Gastrocnemius medialis (tissue), 4 donors: Measurements from ENCODE around the gene PLCB1. TPM values are rescaled to one million over a fixed set of nuclear protein-coding genes. Genes with fewer than 3 reads are reported as not detected.

Experiments
- ATAC-seq, 2 donors: fragments of 150-250 bp; one replicate each; pipeline ENCODE4 v1.9.1; 2016
- DNase-seq, 2 donors: peaks; one replicate each; pipeline ENCODE4 v3.0.0-alpha.2; 2019
- H3K27ac ChIP-seq, 4 donors: fragments of 200-600 bp; sonication (generic); 1 replicate in 1 of 4; 2 replicates in 3 of 4; pipeline ENCODE4 v1.5.1; 2016 to 2018; ENCODE audit warnings: mild to moderate bottlenecking in 2 of 4, moderate library complexity in 1 of 4
- H3K27me3 ChIP-seq, 3 donors: fragments of 200-600 bp; sonication (generic) in 2 of 3; 1 replicate in 1 of 3; 2 replicates in 2 of 3; pipeline versions ENCODE4 v1.5.1 to v1.6.0; 2016 to 2019; ENCODE audit warnings: mild to moderate bottlenecking in 1 of 3, moderate library complexity in 1 of 3
- H3K36me3 ChIP-seq, 2 donors: fragments of 200-600 bp; sonication (generic) in 1 of 2; one replicate each; pipeline ENCODE4 v1.5.1; 2017 to 2018
- H3K4me1 ChIP-seq, 2 donors: fragments of 200-600 bp; sonication (generic) in 1 of 2; one replicate each; pipeline ENCODE4 v1.5.1; 2016 to 2017; ENCODE audit warnings: mild to moderate bottlenecking in 2 of 2
- H3K4me3 ChIP-seq, 4 donors: fragments of 200-600 bp; sonication (generic) in 3 of 4; 1 replicate in 1 of 4; 2 replicates in 3 of 4; pipeline ENCODE4 v1.5.1; 2016 to 2019; ENCODE audit warnings: mild to moderate bottlenecking in 2 of 4
- H3K9me3 ChIP-seq, 3 donors: fragments of 200-600 bp; sonication (generic) in 2 of 3; 1 replicate in 1 of 3; 2 replicates in 2 of 3; pipeline ENCODE4 v1.5.1; 2016 to 2019
- CTCF ChIP-seq, 5 experiments: fragments of 450-650 bp in 3 of 5; fragments of 200-600 bp in 2 of 5; sonication (generic) in 2 of 5; IDR thresholded peaks in 4 of 5; conservative IDR thresholded peaks in 1 of 5; 1 replicate in 4 of 5; 2 replicates in 1 of 5; pipeline ENCODE4 v1.5.1; 2016 to 2019; ENCODE audit warnings: antibody characterized with exemption in 5 of 5, mild to moderate bottlenecking in 3 of 5, moderate library complexity in 3 of 5
- POLR2A ChIP-seq, 2 donors: fragments of 450-650 bp; IDR thresholded peaks; one replicate each; pipeline ENCODE4 v1.6.1; 2017; ENCODE audit warnings: antibody characterized with exemption in 2 of 2, mild to moderate bottlenecking in 2 of 2, moderate library complexity in 2 of 2
- in situ Hi-C, 4 donors: fragments of 200-750 bp; cut with MboI; loops; one replicate each; pipeline versions ENCODE4 v1.15.0 to v1.8.0; 2017; ENCODE audit warnings: low sequenced_read_pairs in 4 of 4
- intact Hi-C: fragments of 100-400 bp; cut with DNase I; formaldehyde crosslinking; loops from one replicate; pipeline ENCODE4 v1.15.1; 2023; ENCODE audit warnings: low total_unique reads
- total RNA-seq, 4 donors: library from RNA; depleted of rRNA; stranded (reverse); fragments of >200 nt; gene quantifications; one replicate each; pipeline versions ENCODE4 v1.1.0 to v1.2.3, GENCODE V29; 2016

The PLCB1 gene
- total RNA-seq, 4 donors from 2014 or later, result 4.1 to 10.0 (median 7.6) TPM

DNA sequence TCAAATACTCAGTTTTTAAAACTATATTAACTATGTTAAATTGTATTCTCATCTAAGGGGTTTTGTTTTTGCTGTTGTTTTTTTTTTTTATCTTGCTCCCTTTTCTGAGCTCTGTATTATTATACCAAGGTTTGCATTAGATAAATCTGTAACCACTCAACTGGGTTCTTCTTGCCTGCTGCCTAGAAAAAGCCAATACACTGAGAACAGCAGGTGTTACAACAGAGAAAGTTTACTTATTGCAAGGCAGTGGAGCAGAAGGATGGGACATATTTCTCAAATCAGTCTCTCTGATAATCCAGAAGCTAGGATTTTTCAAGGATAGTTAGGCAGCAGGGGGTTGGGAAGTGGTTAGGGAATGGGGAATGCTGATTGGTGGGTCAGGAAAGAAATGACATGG lies 558.0 kb downstream of the PLCB1 start:
- intact Hi-C loops (no loop called here), in situ Hi-C loops (no loop called here)
- Histone ChIP-seq H3K9me3 (no peaks in the 10 kb centered on the region), H3K27me3 (no peaks in the 10 kb centered on the region), H3K4me3 (no peak overlapping the region), H3K36me3 (no peaks in the 10 kb centered on the region), H3K27ac (no peak overlapping the region), H3K4me1 (no peaks in the 10 kb centered on the region)
- no peak for ATAC-seq
- DNase-seq, result no peak
- TF ChIP-seq CTCF (IDR thresholded peaks at IDR 0.05 in 4 of 5, conservative IDR thresholded peaks at IDR 0.05 in 1 of 5) (no peak), POLR2A (IDR thresholded peaks at IDR 0.05) (no peak)

- no peaks in the 10 kb centered on the region for H3K4me1 ChIP-seq
- H3K36me3 ChIP-seq, result no peaks in the 10 kb centered on the region
- no peaks in the 10 kb centered on the region for H3K9me3 ChIP-seq
- no peak overlapping the region for H3K27ac ChIP-seq
- no peaks in the 10 kb centered on the region for H3K27me3 ChIP-seq
- ATAC-seq (no peak), DNase-seq (no peak)
- intact Hi-C loops (no loop called here), in situ Hi-C loops (no loop called here)
- H3K4me3 ChIP-seq, result no peak overlapping the region
- TF ChIP-seq CTCF (IDR thresholded peaks at IDR 0.05 in 4 of 5, conservative IDR thresholded peaks at IDR 0.05 in 1 of 5) (no peak), POLR2A (IDR thresholded peaks at IDR 0.05) (no peak)
Observed at GRCh38 chr20:8693709-8694108, 561.6 kb downstream of the PLCB1 start.

GRCh38 chr20:8700756-8701155 lies 568.7 kb downstream of the PLCB1 start:
- H3K27me3 ChIP-seq, result no peaks in the 10 kb centered on the region
- intact Hi-C loops, result no loop called here

GRCh38 chr20:8706961-8707700 lies 575.1 kb downstream of the PLCB1 start:
- intact Hi-C loops, result no loop called here
- no peak overlapping the region for H3K4me3 ChIP-seq
- in situ Hi-C loops, result loop anchor here in 2 of 4 donors (25.0 kb wide), 2 partner anchors 295 to 320 kb away; no protein-coding TSS in a partner anchor

More at GRCh38 chr20:8700756-8701155, 568.7 kb downstream of the PLCB1 start:
- in situ Hi-C loops, result loop anchor here in 2 of 4 donors (25.0 kb wide), 2 partner anchors 288 to 313 kb away; no protein-coding TSS in a partner anchor
- no peak overlapping the region for H3K4me3 ChIP-seq
- TF ChIP-seq POLR2A (IDR thresholded peaks at IDR 0.05) (no peak), CTCF (IDR thresholded peaks at IDR 0.05 in 4 of 5, conservative IDR thresholded peaks at IDR 0.05 in 1 of 5) (no peak)
- no peaks in the 10 kb centered on the region for H3K36me3 ChIP-seq
- H3K9me3 ChIP-seq, result no peaks in the 10 kb centered on the region
- H3K27ac ChIP-seq, result no peak overlapping the region
- no peaks in the 10 kb centered on the region for H3K4me1 ChIP-seq
- DNase-seq (no peak), ATAC-seq (no peak)

More at GRCh38 chr20:8706961-8707700, 575.1 kb downstream of the PLCB1 start:
- no peaks in the 10 kb centered on the region for H3K9me3 ChIP-seq
- DNase-seq (no peak), ATAC-seq (no peak)
- no peaks in the 10 kb centered on the region for H3K27me3 ChIP-seq
- TF ChIP-seq POLR2A (IDR thresholded peaks at IDR 0.05), result no peak
- no peak for TF ChIP-seq CTCF (IDR thresholded peaks at IDR 0.05 in 4 of 5, conservative IDR thresholded peaks at IDR 0.05 in 1 of 5)
- H3K27ac ChIP-seq, result no peak overlapping the region
- H3K4me1 ChIP-seq, result no peaks in the 10 kb centered on the region
- H3K36me3 ChIP-seq, result no peaks in the 10 kb centered on the region
